ENCODE data around the gene NOTCH1.
"Not testable (repeated sequence)": the region's sequence is repeated elsewhere in the genome, so short reads cannot be mapped to it uniquely, and the experiment has no call there.

The NOTCH1 gene

GRCh38 chr9:136578915-136579649 lies 33.2 kb upstream of the NOTCH1 start:
- no peak for DNase-seq

DNA sequence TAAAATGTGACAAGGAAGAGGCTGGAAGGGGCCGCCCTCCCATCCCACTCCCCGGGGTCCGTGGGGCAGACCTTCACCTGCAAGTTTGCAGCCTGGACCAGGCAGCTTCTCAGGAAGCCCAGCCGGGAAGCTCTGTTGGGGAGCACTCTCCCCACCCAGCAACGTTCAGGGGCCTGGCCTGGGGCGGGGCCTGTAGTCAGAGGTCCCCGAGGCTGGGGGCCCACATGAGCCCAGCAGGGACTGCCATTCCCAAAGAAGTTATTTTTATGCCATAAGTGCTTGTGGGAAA lies 32.7 kb upstream of the NOTCH1 start:
- DNase-seq = no peak

DNA sequence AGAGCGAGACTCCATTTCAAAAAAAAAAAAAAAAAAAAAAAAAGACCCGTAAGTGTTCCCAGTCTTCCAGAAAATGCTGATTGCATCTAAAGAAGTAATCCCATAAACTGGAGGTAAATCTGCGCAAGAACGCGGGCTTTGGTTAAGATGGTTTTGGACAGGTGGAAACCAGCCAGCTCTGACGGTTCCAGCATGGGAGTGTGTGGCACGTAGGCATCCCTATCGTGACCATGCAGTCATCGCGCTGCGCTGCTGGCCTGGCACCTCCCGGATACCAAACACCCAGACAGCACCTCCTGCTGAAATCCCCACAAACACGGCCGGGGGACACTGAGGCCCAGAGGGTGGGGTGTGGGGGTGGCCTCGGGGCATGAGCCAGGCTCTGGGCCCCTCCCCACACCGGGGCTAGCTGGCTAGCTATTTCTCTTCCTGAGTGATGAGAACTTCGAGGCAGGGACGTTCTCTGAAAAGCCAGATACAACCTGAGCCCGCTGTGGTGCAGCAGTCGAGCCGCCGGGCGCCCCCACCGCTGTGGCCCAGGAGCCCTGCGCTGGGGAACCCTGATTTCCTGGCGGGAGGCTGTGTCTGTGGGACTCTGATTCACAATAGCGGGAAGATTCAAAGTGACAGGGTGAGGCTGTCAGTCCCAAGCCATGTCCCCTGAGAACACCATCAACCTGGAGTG lies 32.2 kb upstream of the NOTCH1 start:
- no peak for DNase-seq

DNA sequence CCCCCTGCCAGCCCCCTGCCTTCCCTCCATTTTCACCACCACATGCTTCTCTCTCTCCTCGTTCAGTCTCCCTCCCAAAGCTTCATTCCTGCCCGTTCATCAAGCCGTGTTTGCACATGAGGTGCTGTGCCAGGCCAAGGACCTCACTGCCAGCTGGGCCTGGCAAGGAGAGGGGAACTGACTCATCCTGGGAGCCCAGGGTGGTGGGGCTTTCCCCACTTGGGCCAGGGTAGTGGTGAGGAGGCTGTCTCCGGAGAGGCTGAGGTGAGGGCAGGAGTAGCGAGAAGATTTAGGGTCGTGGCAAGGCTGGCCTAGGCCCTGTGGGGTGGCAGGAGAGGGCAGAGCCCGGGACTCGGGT lies 30.4 kb upstream of the NOTCH1 start:
- no peak for DNase-seq

GRCh38 chr9:136575626-136576268 lies 29.9 kb upstream of the NOTCH1 start:
- DNase-seq = no peak

- DNase-seq = not testable (repeated sequence)
These were observed 28.8 kb upstream of the NOTCH1 start for GRCh38 chr9:136574606-136575005.

DNA sequence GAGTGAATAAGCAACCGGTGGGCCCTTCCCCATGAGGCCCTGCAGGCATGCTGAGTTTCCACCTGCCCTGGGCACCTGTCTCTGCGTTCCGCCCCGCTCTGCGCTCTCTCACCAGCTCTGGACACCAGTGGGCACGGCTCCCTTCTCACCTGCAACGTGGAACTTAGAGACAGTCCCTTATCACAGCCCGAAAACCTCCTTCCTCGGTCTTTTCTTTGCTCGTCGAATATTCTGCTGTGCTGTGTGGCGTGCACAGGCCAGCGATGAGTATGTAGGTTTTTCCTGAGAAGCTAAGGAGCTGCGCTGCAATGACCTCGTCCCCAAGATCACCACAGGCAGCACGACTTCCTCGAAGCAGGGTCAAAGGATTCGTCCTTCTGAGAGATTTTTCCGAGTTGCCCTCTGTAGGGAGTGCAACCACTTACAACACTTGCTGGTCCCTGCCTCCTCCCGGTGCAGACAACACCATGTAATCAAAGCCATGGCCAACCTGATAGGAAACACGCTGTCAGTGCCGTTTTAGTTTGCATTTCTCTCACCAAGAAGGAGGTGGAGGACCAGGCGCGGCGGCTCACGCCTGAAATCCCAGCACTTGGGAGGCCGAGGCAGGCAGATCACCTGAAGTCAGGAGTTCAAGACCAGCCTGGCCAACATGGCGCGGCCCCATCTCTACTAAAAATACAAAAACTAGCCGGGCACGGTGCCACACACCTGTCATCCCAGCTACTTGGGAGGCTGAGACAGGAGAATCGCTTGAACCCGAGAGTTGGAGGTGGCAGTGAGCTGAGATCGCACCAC lies 27.2 kb upstream of the NOTCH1 start:
- no peak for DNase-seq

DNA sequence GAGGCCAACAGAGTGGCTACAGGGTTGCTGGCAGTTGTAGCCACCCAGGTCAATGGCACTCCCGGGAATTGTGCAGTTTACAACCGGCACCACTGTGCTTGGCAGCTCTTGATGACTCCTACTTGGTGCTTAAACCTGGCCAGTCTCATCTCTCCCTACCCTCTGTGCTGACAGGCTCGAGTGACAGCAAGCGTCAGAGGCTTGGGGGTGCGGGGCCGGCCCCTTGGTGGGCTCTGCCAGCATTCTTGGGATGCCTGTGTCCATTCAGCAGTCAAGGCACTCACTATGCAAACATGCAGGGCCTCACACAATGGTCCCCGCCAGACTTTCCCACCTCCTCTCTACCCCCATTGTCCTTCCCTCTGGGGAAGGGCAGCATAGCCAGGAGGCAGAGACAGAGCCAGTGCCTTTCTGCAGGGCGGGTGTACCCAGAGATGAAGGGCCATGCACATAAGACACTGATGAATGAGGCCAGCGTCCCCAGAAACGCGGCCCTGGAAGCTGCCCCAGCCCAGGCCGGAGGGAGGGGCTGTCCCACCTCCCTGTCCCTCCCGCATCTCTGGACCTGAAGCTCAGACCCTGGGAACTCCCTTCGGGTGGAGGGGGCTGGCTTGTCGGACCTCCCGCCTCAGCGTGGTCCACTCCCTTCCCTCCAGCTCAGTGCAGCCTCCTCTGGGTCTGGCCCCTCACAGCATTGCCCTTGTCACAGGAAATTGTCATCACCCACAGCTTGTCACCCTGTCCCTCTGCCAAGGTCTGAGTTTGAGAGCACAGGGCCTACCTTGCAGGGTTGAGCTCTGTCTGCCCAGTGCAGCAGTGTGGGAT lies 26.4 kb upstream of the NOTCH1 start:
- no peak for DNase-seq

- no peak for DNase-seq
These were observed 25.7 kb upstream of the NOTCH1 start for GRCh38 chr9:136571531-136571930.

GRCh38 chr9:136570916-136571315 lies 25.1 kb upstream of the NOTCH1 start:
- DNase-seq = no peak

DNA sequence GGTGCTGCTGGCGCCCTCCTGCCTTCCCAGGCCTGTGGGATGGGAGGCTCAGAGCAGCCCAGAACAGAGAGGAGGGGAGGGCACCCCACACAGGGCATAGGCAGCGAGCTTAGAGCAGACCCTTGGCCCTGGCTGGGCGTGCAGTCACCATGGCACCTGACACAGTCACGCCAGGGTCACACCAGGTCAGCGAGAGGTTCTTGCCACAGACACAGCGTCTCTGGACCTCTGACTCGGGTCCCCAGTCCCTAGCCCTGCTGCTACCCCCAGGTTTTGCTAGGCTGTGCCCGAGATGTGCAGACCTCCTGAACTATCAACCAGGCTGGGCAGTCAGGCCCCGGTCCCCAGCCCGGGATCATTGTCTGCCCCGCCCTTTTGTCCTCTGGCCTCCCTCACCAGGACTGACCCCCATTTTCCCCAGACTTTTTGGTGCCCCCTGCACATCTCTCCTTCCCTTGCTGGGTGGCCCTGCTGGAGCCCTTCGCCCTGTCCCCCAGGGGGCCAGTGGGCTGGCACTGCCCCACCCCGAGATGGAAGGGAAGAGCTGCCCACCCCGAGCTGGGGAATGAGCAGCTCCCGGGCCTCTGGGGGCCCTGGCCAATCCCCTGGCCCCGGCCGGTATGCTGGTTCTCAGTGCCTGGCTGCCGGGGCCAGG lies 24.5 kb upstream of the NOTCH1 start:
- DNase-seq = no peak

DNA sequence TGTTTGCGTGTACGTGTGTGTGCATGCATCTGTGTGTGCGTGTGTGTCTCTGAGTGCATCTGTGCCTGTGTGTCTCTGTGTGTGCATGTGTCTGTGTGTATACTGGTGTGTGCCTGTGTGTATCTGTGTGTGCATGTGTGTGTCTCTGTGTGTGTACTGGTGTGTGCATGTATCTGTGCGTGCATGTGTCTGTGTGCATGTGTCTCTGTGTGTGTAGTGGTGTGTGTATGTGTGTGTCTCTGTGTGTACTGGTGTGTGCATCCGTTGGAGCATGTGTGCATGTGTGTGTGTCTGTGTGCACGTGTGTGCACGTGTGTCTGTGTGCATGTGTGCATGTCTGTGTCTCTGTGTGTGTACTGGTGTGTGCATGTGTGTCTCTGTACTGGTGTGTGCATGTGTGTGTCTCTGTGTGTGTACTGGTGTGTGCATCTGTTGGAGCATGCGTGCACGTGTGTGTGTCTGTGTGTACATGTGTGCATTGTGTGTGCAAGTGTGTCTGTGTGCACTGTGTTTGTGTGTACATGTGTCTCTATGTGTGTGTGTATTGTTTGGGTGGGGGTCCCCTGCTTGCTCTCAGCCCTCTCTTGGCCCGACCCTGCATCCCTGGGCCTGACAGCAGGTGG lies 23.8 kb upstream of the NOTCH1 start:
- no peak for DNase-seq

GRCh38 chr9:136568288-136569081 lies 22.6 kb upstream of the NOTCH1 start:
- DNase-seq = no peak

DNA sequence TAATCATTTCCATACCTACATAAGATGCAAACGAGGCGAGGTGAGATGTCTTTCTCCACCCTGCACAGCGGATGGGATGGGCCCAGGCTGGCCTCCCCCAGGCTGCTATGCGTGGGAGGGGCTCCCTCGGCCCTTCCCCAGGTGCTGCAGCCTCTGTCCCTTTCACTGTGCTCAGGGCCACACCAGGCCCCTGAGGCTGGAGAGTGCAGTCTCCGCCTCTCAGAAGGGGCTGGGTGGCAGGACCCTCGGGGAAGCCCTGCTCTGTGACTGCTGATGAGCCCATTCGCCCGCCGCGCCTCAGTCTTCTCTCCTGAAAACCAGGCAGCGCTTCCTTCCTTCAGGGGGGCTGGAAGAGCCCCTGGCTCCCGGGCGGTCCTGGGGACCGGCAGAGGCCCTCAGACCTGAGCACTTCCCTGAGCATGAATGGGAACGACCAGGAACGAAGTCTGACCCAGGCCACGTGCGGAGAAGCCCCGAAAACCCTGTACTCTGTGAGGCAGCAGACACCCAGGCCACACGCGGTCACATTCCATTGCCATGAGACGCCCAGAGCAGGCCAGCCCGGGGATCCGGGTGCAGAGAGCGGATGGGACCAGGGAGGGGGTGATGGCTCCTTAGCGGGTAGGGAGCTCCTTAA lies 21.9 kb upstream of the NOTCH1 start:
- no peak for DNase-seq

GRCh38 chr9:136566901-136567300 lies 21.1 kb upstream of the NOTCH1 start:
- DNase-seq = no peak

- no peak for DNase-seq
These were observed 20.7 kb upstream of the NOTCH1 start for GRCh38 chr9:136566553-136566895.

DNA sequence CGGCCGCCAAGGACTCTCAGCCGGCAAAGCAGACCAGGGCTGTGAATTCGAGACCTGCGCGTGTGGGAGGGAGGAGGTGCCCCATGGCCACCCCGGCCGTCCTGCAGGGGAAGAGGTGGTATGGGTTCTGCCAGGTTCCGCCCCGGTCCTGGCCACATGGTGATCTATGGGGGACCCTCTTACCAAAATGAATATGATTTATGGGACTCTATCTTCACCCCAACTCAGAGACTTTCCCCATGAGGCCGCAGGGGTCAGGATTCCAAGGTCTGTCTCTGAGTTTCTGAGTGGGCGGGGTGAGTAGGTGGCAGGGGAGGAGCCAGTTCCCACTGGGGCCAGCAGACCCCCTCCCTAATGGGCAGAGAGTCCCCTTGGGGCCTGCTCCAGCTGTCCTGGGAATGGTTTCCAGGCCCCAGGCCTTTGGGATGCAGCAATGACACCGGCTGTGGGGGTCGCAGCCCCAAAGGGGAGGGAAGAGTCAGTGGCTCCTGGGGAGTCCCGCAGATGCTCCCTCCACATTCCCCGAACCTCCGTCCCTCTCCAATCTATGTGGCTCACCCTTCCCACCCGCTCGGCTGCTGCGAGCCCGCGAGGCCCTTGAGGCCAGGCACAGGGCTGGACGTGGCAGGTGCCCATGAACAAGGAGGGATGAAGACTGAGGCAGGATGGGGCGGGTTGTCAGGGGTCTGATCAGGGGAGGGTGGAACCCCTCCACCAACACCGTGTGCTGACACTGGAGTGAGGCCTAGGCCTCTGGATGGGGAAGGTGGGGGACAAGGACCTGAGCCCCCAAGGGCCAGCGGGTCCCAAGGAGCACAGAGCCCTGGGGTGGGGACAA lies 20.1 kb upstream of the NOTCH1 start:
- no peak for DNase-seq

GRCh38 chr9:136565086-136565714 lies 19.4 kb upstream of the NOTCH1 start:
- DNase-seq = no peak

GRCh38 chr9:136564379-136564988 lies 18.6 kb upstream of the NOTCH1 start:
- no peak for DNase-seq

Data from activated CD4-positive, alpha-beta T cell treated with anti-CD3 and anti-CD28 coated beads for 1 hour (primary cell).